CD14-positive monocyte (primary cell): ENCODE measurements around the gene PNN. TPM values are rescaled to one million over a fixed set of nuclear protein-coding genes. Genes with fewer than 3 reads are reported as not detected.

Experiments
- DNase-seq, 3 donors: peaks; one replicate each; pipeline ENCODE4 v3.0.0-alpha.2; 2011 to 2022
- H2AFZ ChIP-seq: 2 replicates; pipeline ENCODE4 v1.6.0; 2012; ENCODE audit warnings: mild to moderate bottlenecking, low read depth, low read length, inconsistent platforms; ENCODE audit not compliant: insufficient read depth, poor library complexity, severe bottlenecking
- H3K27ac ChIP-seq, 2 donors: 1 replicate in 1 of 2; 2 replicates in 1 of 2; pipeline ENCODE4 v1.5.1; 2012 to 2013; ENCODE audit warnings: low read length in 2 of 2, control low read depth in 1 of 2, inconsistent platforms in 1 of 2, low read depth in 1 of 2, mild to moderate bottlenecking in 1 of 2
- H3K27me3 ChIP-seq, 2 donors: one replicate each; pipeline versions ENCODE4 v1.6.0 to v1.6.1; 2011 to 2013; ENCODE audit warnings: low read length in 2 of 2; ENCODE audit not compliant: control insufficient read depth in 2 of 2, insufficient read depth in 2 of 2
- H3K36me3 ChIP-seq, 2 donors: replicated peaks in 1 of 2; 1 replicate in 1 of 2; 2 replicates in 1 of 2; pipeline versions ENCODE4 v1.5.1 to v1.6.1; 2012 to 2013; ENCODE audit warnings: low read length in 2 of 2, control low read depth in 1 of 2, inconsistent platforms in 1 of 2, mild to moderate bottlenecking in 1 of 2; ENCODE audit not compliant: insufficient read depth in 2 of 2, control insufficient read depth in 1 of 2
- H3K4me1 ChIP-seq, 2 donors: 1 replicate in 1 of 2; 2 replicates in 1 of 2; pipeline versions ENCODE4 v1.5.1 to v1.6.1; 2012 to 2013; ENCODE audit warnings: low read length in 2 of 2, control low read depth in 1 of 2, inconsistent platforms in 1 of 2, mild to moderate bottlenecking in 1 of 2, moderate library complexity in 1 of 2; ENCODE audit not compliant: insufficient read depth in 2 of 2, control insufficient read depth in 1 of 2
- H3K4me2 ChIP-seq: replicated peaks from 2 replicates; pipeline ENCODE3; 2012; ENCODE audit warnings: low read length, moderate library complexity, mild to moderate bottlenecking; ENCODE audit not compliant: poor library complexity, severe bottlenecking; ENCODE audit errors: extremely low read depth
- H3K4me3 ChIP-seq, 3 experiments: fragments of 200-600 bp in 1 of 3; sonication (generic) in 1 of 3; replicated peaks in 1 of 3; 1 replicate in 2 of 3; 2 replicates in 1 of 3; pipeline ENCODE4 v1.5.1; 2011 to 2013; ENCODE audit warnings: low read length in 3 of 3, mild to moderate bottlenecking in 3 of 3, control low read depth in 2 of 3, low read depth in 2 of 3, inconsistent platforms in 1 of 3, moderate library complexity in 1 of 3
- H3K79me2 ChIP-seq: 2 replicates; pipeline ENCODE4 v1.6.0; 2012; ENCODE audit warnings: mild to moderate bottlenecking, control low read depth, inconsistent platforms, low read length, moderate library complexity; ENCODE audit not compliant: insufficient read depth
- H3K9ac ChIP-seq: 2 replicates; pipeline ENCODE4 v1.6.0; 2017; ENCODE audit warnings: low read length, mild to moderate bottlenecking; ENCODE audit not compliant: insufficient read depth, poor library complexity, severe bottlenecking
- H3K9me3 ChIP-seq, 2 donors: replicated peaks in 1 of 2; 1 replicate in 1 of 2; 2 replicates in 1 of 2; pipeline versions ENCODE4 v1.5.1 to v1.6.1; 2012 to 2013; ENCODE audit warnings: low read length in 2 of 2, control low read depth in 1 of 2; ENCODE audit not compliant: control insufficient read depth in 1 of 2, insufficient read depth in 1 of 2
- H4K20me1 ChIP-seq: 2 replicates; pipeline ENCODE4 v1.6.0; 2012; ENCODE audit warnings: mild to moderate bottlenecking, low read length, control low read depth, moderate library complexity; ENCODE audit not compliant: insufficient read depth
- H3K27ac Mint-ChIP-seq, 7 donors: one replicate each; pipeline ENCODE4 v1.8.0; 2020; ENCODE audit warnings: mild to moderate bottlenecking in 7 of 7, mixed read lengths in 7 of 7, moderate library complexity in 6 of 7, inconsistent platforms in 2 of 7
- H3K27me3 Mint-ChIP-seq, 3 donors: one replicate each; pipeline ENCODE4 v1.8.0; 2021 to 2022; ENCODE audit warnings: low read depth in 3 of 3, mild to moderate bottlenecking in 3 of 3, mixed read lengths in 3 of 3, moderate library complexity in 3 of 3, inconsistent platforms in 1 of 3
- H3K36me3 Mint-ChIP-seq, 2 donors: one replicate each; pipeline ENCODE4 v1.8.0; 2020; ENCODE audit warnings: mixed read lengths in 2 of 2, inconsistent platforms in 1 of 2, mild to moderate bottlenecking in 1 of 2
- H3K4me1 Mint-ChIP-seq: one replicate; pipeline ENCODE4 v1.8.0; 2020; ENCODE audit warnings: mild to moderate bottlenecking, mixed read lengths
- H3K4me3 Mint-ChIP-seq, 2 donors: one replicate each; pipeline ENCODE4 v1.8.0; 2020; ENCODE audit warnings: mild to moderate bottlenecking in 2 of 2, mixed read lengths in 2 of 2, moderate library complexity in 1 of 2
- H3K9me3 Mint-ChIP-seq, 7 donors: one replicate each; pipeline ENCODE4 v1.8.0; 2020 to 2022; ENCODE audit warnings: mixed read lengths in 7 of 7, mild to moderate bottlenecking in 6 of 7, moderate library complexity in 6 of 7, inconsistent platforms in 2 of 7
- WGBS: methylation state at CpG from one replicate; pipeline ENCODE4 v1.1.5; 2013; ENCODE audit warnings: missing lambda C conversion rate; ENCODE audit not compliant: insufficient coverage; 5-methylcytosine and 5-hydroxymethylcytosine counted together
- intact Hi-C, 2 donors: fragments of 100-400 bp; cut with micrococcal nuclease; formaldehyde crosslinking; loops; one replicate each; pipeline versions ENCODE4 v1.15.0 to v1.15.1; 2023
- polyA plus RNA-seq, 3 donors: library from polyadenylated mRNA; depleted of rRNA in 1 of 3; unstranded in 2 of 3; stranded (reverse) in 1 of 3; fragments of 300-500 nt in 2 of 3; fragments of >200 nt in 1 of 3; fragmentation: Illumina TruSeq in 2 of 3; gene quantifications; 1 replicate in 2 of 3; 2 replicates in 1 of 3; pipeline ENCODE4 v1.2.3, GENCODE V29; 2012 to 2021
- TF ChIP-seq, protein P1 (sequence below): fragments of 200-600 bp; IDR thresholded peaks from one replicate; pipeline ENCODE4 v1.8.0; 2022; ENCODE audit warnings: antibody characterized with exemption, mild to moderate bottlenecking

Gene PNN
- polyA plus RNA-seq, 3 donors = 4.7 to 34.9 (median 9.0) TPM

DNA sequence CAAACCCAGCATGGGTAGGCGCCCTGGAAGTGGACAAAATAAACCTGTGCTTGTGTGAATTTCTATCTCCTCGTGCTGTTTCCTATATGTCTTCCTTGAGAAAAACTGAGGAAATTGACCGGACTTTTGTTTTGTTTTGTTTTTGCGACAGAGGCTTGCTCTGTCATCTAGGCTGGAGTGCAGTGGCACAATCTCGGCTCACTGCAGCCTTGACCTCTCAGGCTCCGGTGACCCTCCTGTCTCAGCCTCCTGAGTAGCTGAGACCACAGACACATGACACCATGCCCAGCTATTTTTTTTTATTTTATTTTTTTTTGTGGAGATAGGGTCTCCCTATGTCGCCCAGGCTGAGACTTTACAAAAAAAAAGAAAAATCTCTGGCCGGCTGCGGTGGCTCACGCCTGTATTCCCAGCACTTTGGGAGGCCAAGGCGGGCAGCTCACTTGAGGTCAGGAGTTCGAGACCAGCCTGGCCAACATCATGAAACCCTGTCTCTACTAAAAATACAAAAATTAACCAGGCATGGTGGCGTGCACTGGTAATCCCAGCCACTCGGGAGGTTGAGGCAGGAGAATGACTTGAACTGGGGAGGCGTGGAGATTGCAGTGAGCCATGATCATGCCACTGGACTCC is 36.2 kb downstream of the PNN start:
- WGBS = 93% methylated on average over 8 of the region's 15 CpGs
- TF ChIP-seq, protein P1, sequence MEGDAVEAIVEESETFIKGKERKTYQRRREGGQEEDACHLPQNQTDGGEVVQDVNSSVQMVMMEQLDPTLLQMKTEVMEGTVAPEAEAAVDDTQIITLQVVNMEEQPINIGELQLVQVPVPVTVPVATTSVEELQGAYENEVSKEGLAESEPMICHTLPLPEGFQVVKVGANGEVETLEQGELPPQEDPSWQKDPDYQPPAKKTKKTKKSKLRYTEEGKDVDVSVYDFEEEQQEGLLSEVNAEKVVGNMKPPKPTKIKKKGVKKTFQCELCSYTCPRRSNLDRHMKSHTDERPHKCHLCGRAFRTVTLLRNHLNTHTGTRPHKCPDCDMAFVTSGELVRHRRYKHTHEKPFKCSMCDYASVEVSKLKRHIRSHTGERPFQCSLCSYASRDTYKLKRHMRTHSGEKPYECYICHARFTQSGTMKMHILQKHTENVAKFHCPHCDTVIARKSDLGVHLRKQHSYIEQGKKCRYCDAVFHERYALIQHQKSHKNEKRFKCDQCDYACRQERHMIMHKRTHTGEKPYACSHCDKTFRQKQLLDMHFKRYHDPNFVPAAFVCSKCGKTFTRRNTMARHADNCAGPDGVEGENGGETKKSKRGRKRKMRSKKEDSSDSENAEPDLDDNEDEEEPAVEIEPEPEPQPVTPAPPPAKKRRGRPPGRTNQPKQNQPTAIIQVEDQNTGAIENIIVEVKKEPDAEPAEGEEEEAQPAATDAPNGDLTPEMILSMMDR = no peak
- peaks cover 0 to 5% of the 10 kb centered on the region in 2 donors for H3K4me1 ChIP-seq
- intact Hi-C loops = no loop called here
- no peak overlapping the region for H3K27ac Mint-ChIP-seq
- no peak for DNase-seq
- no peaks in the 10 kb centered on the region for H3K36me3 ChIP-seq
- H4K20me1 ChIP-seq = no peaks in the 10 kb centered on the region
- H3K9ac ChIP-seq = no peak overlapping the region
- no peaks in the 10 kb centered on the region for H3K27me3 ChIP-seq
- peaks cover 0 to 3% (median 2%) of the 10 kb centered on the region in 3 donors for H3K27me3 Mint-ChIP-seq
- H3K36me3 Mint-ChIP-seq = no peaks in the 10 kb centered on the region
- H3K4me1 Mint-ChIP-seq = peaks cover 14% of the 10 kb centered on the region
- H3K27ac ChIP-seq = no peak overlapping the region
- H3K79me2 ChIP-seq = no peaks in the 10 kb centered on the region
- peaks cover 0 to 4% (median 0%) of the 10 kb centered on the region in 7 donors for H3K9me3 Mint-ChIP-seq
- H2AFZ ChIP-seq = no peak overlapping the region
- no peak overlapping the region for H3K4me3 Mint-ChIP-seq
- H3K4me2 ChIP-seq = no peak overlapping the region
- no peaks in the 10 kb centered on the region for H3K9me3 ChIP-seq
- no peak overlapping the region for H3K4me3 ChIP-seq

DNA sequence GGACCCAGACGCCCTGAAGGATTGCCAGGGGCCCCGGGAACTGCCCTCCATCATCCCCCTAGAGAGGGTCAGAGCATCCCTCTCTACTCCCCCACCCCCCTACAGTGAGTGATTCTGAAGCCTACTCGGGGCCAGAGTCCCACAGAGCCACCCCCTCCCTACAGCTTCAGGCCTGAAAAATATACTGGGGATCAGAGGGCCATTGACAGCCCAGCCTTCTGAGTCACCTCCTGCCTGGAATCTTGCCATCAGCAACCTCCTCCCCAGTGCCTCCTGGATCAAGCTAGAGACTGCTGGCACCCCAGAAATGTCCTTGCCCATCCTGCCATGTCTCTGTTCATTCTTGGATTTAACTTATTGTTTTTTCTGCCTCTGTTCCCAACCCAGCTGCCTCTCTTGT is 37.0 kb downstream of the PNN start:
- Histone ChIP-seq H3K4me2 (no peak overlapping the region), H3K9me3 (no peaks in the 10 kb centered on the region), H3K27me3 (no peaks in the 10 kb centered on the region), H3K36me3 (no peaks in the 10 kb centered on the region), H3K79me2 (no peaks in the 10 kb centered on the region), H3K4me1 (peaks cover 0 to 5% of the 10 kb centered on the region in 2 donors), H3K4me3 (no peak overlapping the region), H4K20me1 (no peaks in the 10 kb centered on the region), H3K27ac (no peak overlapping the region), H2AFZ (no peak overlapping the region), H3K9ac (no peak overlapping the region)
- Mint-ChIP-seq H3K36me3 (no peaks in the 10 kb centered on the region), H3K9me3 (peaks cover 0 to 4% (median 1%) of the 10 kb centered on the region in 7 donors), H3K27me3 (peaks cover 0 to 3% (median 2%) of the 10 kb centered on the region in 3 donors), H3K4me1 (peaks cover 14% of the 10 kb centered on the region), H3K27ac (peak overlapping the region in 2 of 7 donors; percentile 35 to 62), H3K4me3 (no peak overlapping the region)
- WGBS = 83% methylated on average over 3 of the region's 3 CpGs
- intact Hi-C loops = no loop called here
- DNase-seq = no peak
- TF ChIP-seq, protein P1 = no peak
